ENCODE measurements around the gene CCDC187.

Gene CCDC187

DNA sequence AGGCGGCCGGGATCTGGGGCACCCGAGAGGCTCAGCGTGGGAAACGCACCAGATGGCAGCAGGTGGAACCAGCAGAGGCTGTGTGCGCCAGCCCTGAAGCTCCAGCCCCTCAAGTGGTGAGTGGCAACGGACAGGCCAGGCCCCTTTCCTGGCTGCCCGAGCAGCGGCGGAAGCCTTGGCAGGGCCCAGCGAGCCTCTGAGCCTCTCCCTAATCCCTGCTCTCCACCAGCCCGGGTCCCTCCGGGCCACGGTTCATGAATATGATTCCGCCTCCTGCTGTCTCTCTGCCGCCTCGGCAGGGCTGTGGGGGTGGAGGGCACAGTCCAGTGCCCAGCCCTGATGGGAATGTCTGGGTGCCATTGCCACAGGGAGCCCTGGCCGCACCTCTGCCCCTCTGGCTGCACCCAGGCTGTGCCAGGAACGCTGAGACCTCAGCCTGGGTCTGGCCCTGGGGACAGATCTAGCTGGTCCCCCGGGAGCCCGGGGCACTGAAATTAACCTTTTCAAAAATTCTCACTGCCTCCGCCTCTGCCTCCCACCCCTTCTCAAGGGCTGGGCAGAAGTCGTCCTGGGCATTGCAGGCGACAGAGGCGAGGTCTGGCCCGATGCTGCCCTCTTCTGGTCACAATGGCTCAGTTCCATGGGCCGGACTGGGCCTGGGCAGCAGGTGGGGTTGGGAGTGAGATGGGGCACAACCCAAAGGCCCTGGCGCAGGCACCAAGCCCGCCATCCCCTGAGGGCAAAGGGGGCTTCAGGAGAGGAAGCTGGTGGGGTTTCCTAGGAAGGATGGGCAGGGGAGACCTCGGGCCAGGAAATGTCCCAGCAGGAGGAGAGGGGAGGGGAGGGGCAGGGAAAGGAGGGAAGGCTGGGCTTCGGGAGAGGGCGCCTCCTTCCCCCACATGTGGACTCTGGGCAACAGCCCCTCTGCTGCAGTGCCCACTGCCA is 20.3 kb downstream of the CCDC187 start:
- DNase-seq (ENCODE audit: low spot score), result peak; percentile 74

- no peak for DNase-seq (ENCODE audit: low spot score)
Observed at GRCh38 chr9:136282272-136282861, 21.5 kb downstream of the CCDC187 start.

- no peak for DNase-seq (ENCODE audit: low spot score)
Observed at GRCh38 chr9:136281421-136282271, 22.2 kb downstream of the CCDC187 start.

DNA sequence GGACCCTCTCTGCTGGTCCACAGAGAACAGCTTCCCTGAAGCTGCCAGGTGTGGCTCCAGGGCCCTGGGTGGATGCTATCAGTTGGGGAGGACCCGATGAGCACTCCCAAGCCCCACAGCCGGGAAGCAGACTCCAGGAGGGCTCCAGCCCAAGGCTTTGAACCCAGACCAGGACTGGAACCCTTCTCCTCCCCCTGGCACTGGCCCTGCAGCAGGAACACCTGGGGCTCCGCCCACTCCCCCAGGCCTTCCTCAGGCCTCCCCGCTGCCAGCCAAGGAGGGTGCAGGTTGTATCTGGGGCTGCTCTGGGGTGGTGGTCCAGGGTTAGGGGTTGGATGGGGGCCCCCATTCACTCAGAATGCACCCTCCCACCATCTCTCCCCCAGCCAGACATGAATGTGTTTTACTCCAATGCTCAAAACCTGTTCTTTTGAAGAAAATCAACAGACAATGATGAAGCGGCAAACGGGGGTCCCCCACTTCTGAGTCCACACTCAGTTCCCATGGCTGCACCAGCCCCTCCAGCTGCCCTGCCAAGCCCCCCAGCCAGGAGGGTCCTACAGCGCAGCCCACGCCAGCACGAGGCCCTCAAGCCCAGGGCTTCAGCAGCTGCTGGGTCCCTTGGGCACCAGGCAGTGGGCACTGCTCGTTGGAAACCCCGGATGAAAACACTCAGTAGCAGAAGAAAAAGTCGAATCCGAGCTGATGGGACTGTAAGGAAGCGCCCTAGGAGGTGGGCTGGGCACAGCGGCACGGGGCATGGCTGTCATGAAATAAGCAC is 23.2 kb downstream of the CCDC187 start:
- DNase-seq (ENCODE audit: low spot score), result no peak

DNA sequence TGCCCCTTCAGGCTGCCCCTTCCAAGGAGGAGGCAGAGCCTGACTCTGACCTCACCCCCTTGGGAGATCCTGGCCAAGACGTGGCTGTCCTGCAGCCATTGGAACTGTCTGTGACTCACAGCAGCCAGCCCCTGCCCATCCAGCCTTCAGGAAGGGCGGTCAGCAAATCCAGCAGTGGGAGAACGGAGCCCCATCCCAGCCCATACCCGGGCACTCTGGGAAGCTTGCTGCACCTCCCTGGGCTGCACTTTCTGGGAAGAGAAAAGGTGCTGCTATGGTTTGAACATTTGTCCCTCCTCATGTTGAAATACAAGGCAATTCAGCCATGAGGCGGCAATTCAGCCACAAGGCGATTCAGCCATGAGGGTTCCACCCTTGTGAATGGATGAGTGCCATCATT is 24.4 kb downstream of the CCDC187 start:
- no peak for DNase-seq (ENCODE audit: low spot score)

DNA sequence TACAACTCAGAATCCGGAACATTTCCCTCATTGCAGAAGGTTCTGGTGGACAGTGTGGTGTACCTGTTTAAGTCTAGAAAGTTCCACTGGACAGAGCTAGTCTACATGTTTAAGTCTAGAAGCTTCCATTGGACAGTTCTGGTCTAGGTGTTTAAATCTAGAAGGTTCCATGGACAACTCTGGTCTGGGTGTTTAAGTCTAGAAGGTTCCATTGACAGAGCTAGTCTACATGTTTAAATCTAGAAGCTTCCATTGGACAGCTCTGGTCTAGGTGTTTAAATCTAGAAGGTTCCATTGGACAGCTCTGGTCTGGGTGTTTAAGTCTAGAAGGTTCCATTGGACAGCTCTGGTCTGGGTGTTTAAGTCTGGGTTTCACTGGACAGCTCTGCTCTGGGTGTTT is 25.0 kb downstream of the CCDC187 start:
- DNase-seq (ENCODE audit: low spot score), result no peak

GRCh38 chr9:136278221-136278620 is 25.7 kb downstream of the CCDC187 start:
- DNase-seq (ENCODE audit: low spot score), result no peak

DNA sequence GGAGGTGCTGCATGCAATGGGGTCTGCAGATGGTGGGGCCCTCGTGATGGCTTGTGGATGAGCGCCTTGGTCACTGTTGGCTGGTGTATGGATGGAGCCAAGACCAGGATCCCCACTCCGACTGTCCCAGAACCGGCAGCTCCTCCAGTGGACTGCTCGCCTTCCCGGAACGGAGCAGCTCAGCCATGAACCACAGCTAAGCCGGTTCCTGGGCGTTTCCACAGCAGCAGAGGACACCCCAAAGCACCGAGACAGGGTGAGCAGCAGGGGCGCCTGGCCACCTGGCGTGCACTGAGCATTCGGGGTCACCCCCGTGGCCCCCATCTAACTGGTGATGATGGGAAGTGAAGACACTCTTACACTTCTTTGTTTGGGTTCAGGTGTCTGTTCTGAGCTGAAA is 26.1 kb downstream of the CCDC187 start:
- DNase-seq (ENCODE audit: low spot score), result no peak

GRCh38 chr9:136276716-136277115 is 27.2 kb downstream of the CCDC187 start:
- no peak for DNase-seq (ENCODE audit: low spot score)

DNA sequence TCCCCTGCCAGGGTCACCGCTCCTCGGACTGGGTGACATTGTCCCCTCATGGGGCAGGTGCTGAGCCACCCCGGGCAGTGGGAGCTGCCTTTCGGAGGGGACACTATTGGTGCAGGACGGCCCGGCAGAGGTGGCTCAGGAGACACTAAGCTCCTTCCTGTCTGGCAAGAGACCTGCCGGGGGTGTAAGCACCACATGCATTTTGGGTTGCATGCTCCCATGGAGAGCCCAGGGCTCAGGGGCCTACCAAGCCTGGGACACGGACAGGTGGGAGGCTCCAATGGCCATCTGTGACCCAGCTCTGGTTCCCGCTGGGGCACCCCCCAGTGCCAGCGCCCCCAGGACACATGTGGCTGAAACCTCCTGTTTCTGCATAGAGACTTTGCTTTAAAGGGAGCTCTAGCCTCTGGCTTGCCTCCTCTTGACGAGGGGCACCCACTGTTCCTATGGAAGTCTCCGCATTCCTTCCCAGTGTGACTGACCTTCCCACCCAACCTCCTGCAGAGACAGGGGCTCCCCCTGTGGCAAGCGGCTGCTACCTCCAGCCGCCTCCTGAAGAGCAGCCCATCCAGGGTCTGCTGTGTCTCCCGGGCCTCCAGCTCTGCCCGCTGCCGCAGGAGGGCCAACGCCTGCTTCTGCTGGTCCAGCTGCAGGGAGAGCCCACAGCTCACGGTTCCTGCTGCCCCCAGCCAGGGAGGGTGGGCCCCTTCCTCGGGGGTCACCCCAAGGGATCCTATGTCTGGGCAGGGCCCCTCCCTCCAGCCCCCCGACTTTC is 28.1 kb downstream of the CCDC187 start:
- DNase-seq (ENCODE audit: low spot score), result no peak

DNA sequence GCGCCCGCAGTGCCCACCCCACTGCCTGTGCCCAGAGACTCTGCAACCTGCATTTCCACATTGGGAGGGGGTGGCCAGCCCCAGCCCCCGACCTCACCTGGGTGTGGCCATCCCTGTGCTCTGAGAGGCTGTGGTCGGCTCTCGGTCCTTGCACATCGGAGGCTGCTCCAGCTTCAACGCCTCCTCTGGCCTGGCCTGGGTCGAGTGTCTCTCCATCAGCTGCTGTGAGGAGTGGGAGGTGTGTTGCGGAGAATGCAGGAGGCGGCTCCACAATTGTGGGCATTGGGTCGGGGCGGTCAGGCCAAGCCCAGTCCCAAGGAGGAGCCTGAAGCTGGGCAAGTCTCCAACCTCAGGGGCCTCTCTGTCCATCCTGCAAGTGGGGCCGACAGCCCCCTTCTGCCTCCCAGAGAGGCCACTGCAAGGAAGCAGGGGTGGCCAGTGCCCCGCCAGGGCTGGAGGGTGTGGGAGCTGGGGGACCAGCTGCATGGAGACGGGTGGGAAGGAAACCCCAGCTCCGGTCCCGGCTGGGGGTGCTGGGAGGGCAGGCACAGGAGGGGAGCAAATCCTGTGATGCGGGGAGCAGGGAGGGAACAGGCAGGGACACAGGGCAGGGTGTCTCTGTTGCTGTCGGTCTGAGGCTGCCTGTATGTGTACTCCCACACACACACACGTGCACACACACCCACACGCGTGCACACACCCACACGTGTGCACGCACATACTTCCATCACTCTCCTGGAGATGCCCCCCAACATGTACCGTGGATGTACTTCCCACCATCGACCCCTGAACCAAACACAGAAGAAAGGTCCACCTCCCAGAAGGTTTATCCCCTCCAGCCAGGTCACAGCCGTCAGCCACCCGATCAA is 28.9 kb downstream of the CCDC187 start:
- no peak for DNase-seq (ENCODE audit: low spot score)

DNA sequence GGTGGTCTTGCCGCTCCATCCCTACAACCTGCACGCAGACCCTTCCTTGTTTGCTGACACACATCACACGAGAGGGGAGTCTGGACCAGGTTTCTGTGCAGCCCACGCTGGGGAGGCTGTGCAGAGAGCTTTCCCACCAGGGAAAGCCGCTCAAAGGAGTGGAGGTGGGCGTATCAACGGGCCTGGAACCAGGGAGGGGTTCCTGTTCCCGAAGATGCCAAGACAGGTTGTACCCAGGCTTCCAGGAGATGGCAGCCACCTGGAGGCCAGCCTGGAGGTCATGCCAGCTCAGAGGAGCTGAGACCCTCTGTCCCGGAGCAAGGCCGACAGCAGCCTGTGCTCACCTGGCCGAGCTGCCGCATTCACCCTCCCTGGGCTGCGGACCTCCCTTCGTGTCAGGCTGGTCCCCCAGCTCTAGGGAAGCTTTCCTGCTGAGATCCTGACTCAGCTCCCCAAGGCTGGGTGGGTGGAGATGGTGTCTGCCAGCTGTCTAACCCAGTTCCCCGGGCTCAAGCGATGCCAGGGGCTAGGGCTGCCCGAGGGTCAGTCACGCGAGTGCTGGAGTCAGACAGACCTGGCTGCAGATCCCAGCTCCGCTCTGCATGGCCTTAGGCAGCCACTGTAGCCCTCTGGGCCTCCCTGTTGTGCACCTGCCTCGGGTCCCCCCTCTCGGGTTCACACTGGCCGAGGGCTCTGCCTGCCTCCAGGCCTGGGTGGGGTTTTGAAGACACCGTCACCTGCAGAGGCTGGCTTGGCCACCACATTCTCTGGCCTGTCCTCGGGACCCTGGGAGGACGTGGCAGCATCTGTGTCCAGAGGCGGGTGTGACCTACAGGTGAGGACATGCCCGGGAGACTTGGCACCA is 29.7 kb downstream of the CCDC187 start:
- DNase-seq (ENCODE audit: low spot score), result no peak

DNA sequence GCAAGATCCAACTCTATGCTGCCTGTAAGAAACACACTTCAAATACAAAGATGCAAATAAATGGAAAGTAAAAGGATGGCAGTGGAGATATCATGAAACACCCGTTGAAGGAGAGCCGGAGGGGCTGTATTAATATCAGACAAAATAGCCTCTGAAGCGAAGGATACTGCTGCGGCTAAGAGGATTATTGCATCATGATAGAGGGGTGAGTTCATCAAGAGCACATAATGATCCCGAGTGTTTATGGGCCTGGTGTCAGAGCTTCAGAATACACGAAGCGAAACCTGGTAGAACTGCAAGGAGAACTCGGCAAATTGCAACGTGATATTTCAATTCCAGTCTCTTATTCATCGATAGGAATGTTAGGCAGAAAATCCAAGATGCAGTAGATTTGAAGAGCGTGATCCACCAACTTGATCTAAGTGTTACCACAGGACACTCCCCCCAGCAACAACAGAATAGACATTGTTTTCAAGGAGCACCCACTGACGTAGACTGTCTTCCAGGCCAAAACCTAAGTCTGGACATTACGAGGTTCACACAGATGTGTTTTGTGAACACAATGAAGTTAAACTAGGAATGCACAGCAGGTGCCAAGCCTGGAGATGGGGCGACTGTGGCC is 30.5 kb downstream of the CCDC187 start:
- no peak for DNase-seq (ENCODE audit: low spot score)

- DNase-seq (ENCODE audit: low spot score), result no peak
Observed at GRCh38 chr9:136270173-136270705, 33.7 kb downstream of the CCDC187 start.

DNA sequence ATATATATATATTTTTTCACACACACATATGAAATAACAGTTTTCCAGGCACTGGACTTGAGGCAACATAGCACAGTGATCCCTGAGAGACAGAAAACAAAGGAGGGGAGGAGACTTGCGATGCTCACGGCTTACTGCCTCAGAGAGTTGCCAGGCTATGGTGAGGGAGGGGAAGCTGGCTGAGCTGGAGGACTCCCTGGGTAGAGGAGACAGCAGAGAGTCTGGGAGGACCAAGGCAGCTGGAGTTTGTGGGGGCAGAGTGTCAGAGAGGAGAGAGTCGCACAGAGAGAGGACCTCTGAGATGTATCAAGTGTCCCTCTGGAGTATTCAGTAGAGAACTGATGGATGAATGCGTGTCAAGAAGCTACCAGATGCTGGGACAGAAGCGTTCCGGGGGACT is 35.2 kb downstream of the CCDC187 start:
- no peak for DNase-seq (ENCODE audit: low spot score)

GRCh38 chr9:136268318-136268717 is 35.6 kb downstream of the CCDC187 start:
- no peak for DNase-seq (ENCODE audit: low spot score)

GRCh38 chr9:136267261-136268111 is 36.4 kb downstream of the CCDC187 start:
- DNase-seq (ENCODE audit: low spot score), result peak; percentile 64

All from kidney capillary endothelial cell (primary cell).